HG03280 (cell line): ENCODE data around the gene HLA-E.
A peak's percentile ranks its signal among the peaks of the same experiment; 100 is the strongest.

Experiments
- ATAC-seq: cut with Tn5 transposase; IDR thresholded peaks from one replicate; pipeline ENCODE4 v1.9.1; 2021; ENCODE audit warnings: mild to moderate bottlenecking, moderate library complexity; ENCODE audit not compliant: unreplicated experiment

HLA-E gene

DNA sequence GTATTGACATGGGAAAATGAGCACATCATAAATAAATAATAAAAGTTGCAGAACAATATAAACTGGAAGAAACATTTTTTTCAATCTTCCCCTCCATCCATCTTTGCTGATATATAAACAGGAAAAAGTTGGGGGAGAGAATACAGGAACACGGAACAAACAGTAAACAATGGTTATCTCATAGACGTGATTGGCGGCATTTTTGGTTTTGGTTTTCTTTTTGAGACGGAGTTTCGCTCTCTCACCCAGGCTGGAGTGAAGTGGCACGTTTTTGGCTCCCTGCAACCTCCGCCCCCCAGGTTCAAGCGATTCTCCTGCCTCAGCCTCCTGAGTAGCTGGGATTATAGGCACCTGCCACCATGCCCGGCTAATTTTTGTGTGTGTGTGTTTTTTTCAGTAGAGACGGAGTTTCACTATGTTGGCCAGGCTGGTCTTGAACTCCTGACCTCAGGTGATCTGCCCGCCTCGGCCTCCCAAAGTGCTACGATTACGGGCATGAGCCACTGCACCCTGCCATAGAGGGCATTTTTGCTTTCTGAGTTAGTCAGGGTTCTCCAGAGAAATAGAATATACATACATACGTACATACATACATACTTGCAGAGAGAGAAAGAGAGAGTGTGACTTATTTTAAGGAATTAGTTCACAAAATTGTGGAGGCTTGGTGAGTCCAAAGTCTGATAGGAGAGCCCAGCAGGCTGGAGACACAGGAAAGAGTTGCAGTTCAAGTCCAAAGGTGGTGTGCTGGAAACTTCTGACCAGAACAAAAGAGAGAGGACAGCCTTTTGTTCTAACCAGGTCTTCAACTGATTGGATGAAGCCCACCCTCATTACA, 44.4 kb downstream of the HLA-E start:
- no peak for ATAC-seq

GRCh38 chr6:30537931-30538330, 48.6 kb downstream of the HLA-E start:
- no peak for ATAC-seq

- peak; percentile 66 for ATAC-seq
Measured at GRCh38 chr6:30541515-30542403, 52.5 kb downstream of the HLA-E start.

DNA sequence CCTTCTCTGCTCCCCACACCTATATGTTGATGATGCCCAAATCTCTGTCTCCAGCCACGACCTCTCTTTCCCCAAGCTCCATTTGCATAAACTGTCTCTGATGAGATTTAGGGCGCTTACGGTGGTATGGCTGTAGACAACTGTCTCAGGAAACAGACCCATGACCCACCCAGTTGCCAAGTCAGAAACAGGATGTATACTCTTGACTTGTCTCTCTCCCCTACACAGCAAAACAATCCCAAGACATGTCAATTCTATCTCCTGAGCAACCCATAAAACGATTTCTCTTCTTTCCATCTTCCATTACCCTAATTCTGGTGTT, 53.1 kb downstream of the HLA-E start:
- ATAC-seq = no peak

DNA sequence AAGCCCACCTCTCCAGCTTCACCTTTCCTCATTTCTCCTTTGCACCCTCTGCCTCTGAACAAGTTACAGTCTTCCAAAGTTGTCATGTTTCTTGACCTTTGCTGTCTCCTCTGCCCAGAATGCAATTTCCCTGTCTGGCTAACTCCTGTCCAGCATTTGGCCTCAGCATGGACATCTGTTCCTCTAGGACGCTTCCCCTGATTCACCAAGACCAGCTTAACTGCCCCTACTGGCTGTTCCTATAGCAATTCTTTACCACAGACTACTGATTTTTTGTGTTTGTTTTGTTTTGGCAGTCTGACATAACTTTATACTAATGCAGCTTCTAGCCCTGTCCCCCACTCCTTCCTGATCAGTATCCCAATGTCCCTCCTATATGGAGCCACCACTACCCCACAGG, 53.6 kb downstream of the HLA-E start:
- no peak for ATAC-seq
